ENCODE data around the gene CNGA3.
"Not testable (repeated sequence)": the region's sequence is repeated elsewhere in the genome, so short reads cannot be mapped to it uniquely, and the experiment has no call there.

The CNGA3 gene

GRCh38 chr2:98346311-98347236, at the start of gene CNGA3:
CNGA3 (plus strand) TSS chr2:98346456; CDS start chr2:98369976, 23,520 bp downstream.
- DNase-seq: no peak

- DNase-seq: no peak
Observed at GRCh38 chr2:98297817-98298682, 48.2 kb upstream of the CNGA3 start.

GRCh38 chr2:98298683-98299164, 47.5 kb upstream of the CNGA3 start:
- DNase-seq: no peak

- no peak for DNase-seq
Observed at GRCh38 chr2:98299211-98299905, 46.9 kb upstream of the CNGA3 start.

GRCh38 chr2:98300141-98300874, 45.9 kb upstream of the CNGA3 start:
- no peak for DNase-seq

- DNase-seq: no peak
Observed at GRCh38 chr2:98301469-98301868, 44.8 kb upstream of the CNGA3 start.

- DNase-seq: not testable (repeated sequence)
Observed at GRCh38 chr2:98307131-98307696, 39.0 kb upstream of the CNGA3 start.

GRCh38 chr2:98308068-98308467, 38.2 kb upstream of the CNGA3 start:
- peak; percentile 3 for DNase-seq

- peak; percentile 41 for DNase-seq
Observed at GRCh38 chr2:98308532-98308931, 37.7 kb upstream of the CNGA3 start.

GRCh38 chr2:98309580-98309979, 36.7 kb upstream of the CNGA3 start:
- no peak for DNase-seq

GRCh38 chr2:98310010-98310409, 36.2 kb upstream of the CNGA3 start:
- peak; percentile 29 for DNase-seq

GRCh38 chr2:98311090-98311489, 35.2 kb upstream of the CNGA3 start:
- no peak for DNase-seq

- no peak for DNase-seq
Observed at GRCh38 chr2:98311771-98312545, 34.3 kb upstream of the CNGA3 start.

GRCh38 chr2:98313492-98314250, 32.6 kb upstream of the CNGA3 start:
- DNase-seq: no peak

- no peak for DNase-seq
Observed at GRCh38 chr2:98314251-98314650, 32.0 kb upstream of the CNGA3 start.

- DNase-seq: no peak
Observed at GRCh38 chr2:98315957-98316356, 30.3 kb upstream of the CNGA3 start.

GRCh38 chr2:98317214-98317613, 29.0 kb upstream of the CNGA3 start:
- no peak for DNase-seq

GRCh38 chr2:98320171-98320570, 26.1 kb upstream of the CNGA3 start:
- not testable (repeated sequence) for DNase-seq

GRCh38 chr2:98324181-98324580, 22.1 kb upstream of the CNGA3 start:
- no peak for DNase-seq

- DNase-seq: no peak
Observed at GRCh38 chr2:98327776-98328175, 18.5 kb upstream of the CNGA3 start.
